SK-N-SH (cell line): ENCODE data around the gene FCER1G. TPM values are rescaled to one million over a fixed set of nuclear protein-coding genes. Genes with fewer than 3 reads are reported as not detected.

Source experiments
- CTCF ChIA-PET: fragments of 300-600, 350-600 bp; formaldehyde crosslinking; extraction: SDS; loops from one replicate; lab custom pipeline; 2021; lab: Yijun Ruan, JAX
- POLR2A ChIA-PET: fragments of 350-600 bp; sonication (Branson Sonifier 250); formaldehyde crosslinking; extraction: SDS; loops from one replicate; lab custom pipeline; 2020; ENCODE audit warnings: antibody characterized with exemption, inconsistent platforms; lab: Yijun Ruan, JAX
- DNase-seq: peaks from one replicate; pipeline ENCODE4 v3.0.0; 2012
- H2AFZ ChIP-seq: fragments of 200-600 bp; sonication (generic); 2 replicates; pipeline ENCODE4 v1.8.1; 2016; ENCODE audit warnings: antibody characterized with exemption, mild to moderate bottlenecking, low read depth
- H3F3A ChIP-seq: fragments of 200-600 bp; sonication (generic); replicated peaks from 2 replicates; pipeline ENCODE3; 2016; ENCODE audit warnings: antibody characterized with exemption, mild to moderate bottlenecking; ENCODE audit not compliant: insufficient read depth
- H3K27ac ChIP-seq, 2 experiments: fragments of 200-500 bp in 1 of 2; fragments of 200-600 bp in 1 of 2; sonication (Bioruptor generic) in 1 of 2; sonication (generic), shearing (Covaris generic) in 1 of 2; 2 replicates each; pipeline versions ENCODE4 v1.5.1 to v1.6.1; 2014 to 2016; ENCODE audit warnings: low read depth in 2 of 2, inconsistent platforms in 1 of 2, low read length in 1 of 2, mild to moderate bottlenecking in 1 of 2, mixed read lengths in 1 of 2
- H3K27me3 ChIP-seq: fragments of 200-600 bp; sonication (generic), shearing (Covaris generic); 2 replicates; pipeline ENCODE4 v1.6.1; 2016; ENCODE audit warnings: mixed run types; ENCODE audit not compliant: insufficient read depth
- H3K36me3 ChIP-seq, 2 experiments: fragments of 200-500 bp in 1 of 2; fragments of 200-600 bp in 1 of 2; sonication (Bioruptor generic) in 1 of 2; sonication (generic) in 1 of 2; replicated peaks in 1 of 2; 2 replicates each; pipeline versions ENCODE3 to v1.5.1; 2014 to 2016; ENCODE audit warnings: low read length in 1 of 2, mild to moderate bottlenecking in 1 of 2; ENCODE audit not compliant: insufficient read depth in 2 of 2, control insufficient read depth in 1 of 2
- H3K4me1 ChIP-seq, 2 experiments: fragments of 200-500 bp in 1 of 2; fragments of 200-600 bp in 1 of 2; sonication (Bioruptor generic) in 1 of 2; sonication (generic), shearing (Covaris generic) in 1 of 2; 2 replicates each; pipeline versions ENCODE4 v1.5.1 to v1.6.1; 2014 to 2016; ENCODE audit warnings: low read depth in 1 of 2, low read length in 1 of 2, mixed run types in 1 of 2; ENCODE audit not compliant: insufficient read depth in 2 of 2, control insufficient read depth in 1 of 2
- H3K4me2 ChIP-seq: fragments of 200-600 bp; sonication (generic), shearing (Covaris generic); 2 replicates; pipeline ENCODE4 v1.6.1; 2017; ENCODE audit warnings: mixed run types
- H3K4me3 ChIP-seq, 2 experiments: fragments of 200-500 bp in 1 of 2; fragments of 200-600 bp in 1 of 2; sonication (Bioruptor generic) in 1 of 2; sonication (generic), shearing (Covaris generic) in 1 of 2; 2 replicates each; pipeline versions ENCODE4 v1.5.1 to v1.8.1; 2014 to 2016; ENCODE audit warnings: low read depth in 2 of 2, inconsistent platforms in 1 of 2, low read length in 1 of 2, mild to moderate bottlenecking in 1 of 2, mixed read lengths in 1 of 2, moderate library complexity in 1 of 2
- H3K79me2 ChIP-seq: fragments of 200-600 bp; sonication (generic); 2 replicates; pipeline ENCODE4 v1.8.1; 2017; ENCODE audit warnings: mild to moderate bottlenecking; ENCODE audit not compliant: insufficient read depth
- H3K9ac ChIP-seq: fragments of 200-600 bp; sonication (generic); 2 replicates; pipeline ENCODE4 v1.6.1; 2017; ENCODE audit warnings: mixed run types
- H3K9me2 ChIP-seq: fragments of 200-600 bp; sonication (generic); 2 replicates; pipeline ENCODE4 v1.6.1; 2017; ENCODE audit warnings: mixed run types
- H3K9me3 ChIP-seq: fragments of 200-600 bp; sonication (generic); 2 replicates; pipeline ENCODE4 v1.6.1; 2017; ENCODE audit warnings: mixed run types, mild to moderate bottlenecking, moderate library complexity
- H4K20me1 ChIP-seq: fragments of 200-600 bp; sonication (generic); 2 replicates; pipeline ENCODE4 v1.6.1; 2017; ENCODE audit warnings: mild to moderate bottlenecking, mixed run types; ENCODE audit not compliant: insufficient read depth
- CHD2 ChIP-seq: fragments of 150-350 bp; IDR thresholded peaks from 2 replicates; pipeline ENCODE4 v1.6.1; 2018; ENCODE audit warnings: low read length; ENCODE audit not compliant: partially characterized antibody
- ELF1 ChIP-seq: IDR thresholded peaks from 2 replicates; pipeline ENCODE4 v1.4.0; 2012
- FOXM1 ChIP-seq: IDR thresholded peaks from 2 replicates; pipeline ENCODE4 v1.4.0; 2012; ENCODE audit warnings: low read depth, mild to moderate bottlenecking
- GABPA ChIP-seq: IDR thresholded peaks from 2 replicates; pipeline ENCODE4 v1.4.0; 2012; ENCODE audit warnings: low read depth, mild to moderate bottlenecking
- JUND ChIP-seq: IDR thresholded peaks from 2 replicates; pipeline ENCODE4 v1.4.0; 2012
- MXI1 ChIP-seq: IDR thresholded peaks from 2 replicates; pipeline ENCODE4 v1.6.1; 2012; ENCODE audit warnings: mild to moderate bottlenecking, low read depth, low read length, improper control_type of control experiment
- NRF1 ChIP-seq: IDR thresholded peaks from 2 replicates; pipeline ENCODE4 v1.6.1; 2012; ENCODE audit warnings: low read depth, mild to moderate bottlenecking, low read length
- RAD21 ChIP-seq: IDR thresholded peaks from 2 replicates; pipeline ENCODE4 v1.6.1; 2012; ENCODE audit warnings: mild to moderate bottlenecking, low read length
- RFX5 ChIP-seq: IDR thresholded peaks from 2 replicates; pipeline ENCODE4 v1.6.1; 2012; ENCODE audit warnings: mild to moderate bottlenecking, improper control_type of control experiment, low read length
- SIN3A ChIP-seq: IDR thresholded peaks from 2 replicates; pipeline ENCODE4 v1.6.1; 2012; ENCODE audit warnings: low read depth, mild to moderate bottlenecking, low read length, moderate library complexity, borderline replicate concordance
- SMC3 ChIP-seq: IDR thresholded peaks from 2 replicates; pipeline ENCODE4 v1.6.1; 2012; ENCODE audit warnings: low read depth, low read length, improper control_type of control experiment
- TAF1 ChIP-seq: IDR thresholded peaks from 2 replicates; pipeline ENCODE4 v1.6.1; 2012; ENCODE audit warnings: low read depth, mild to moderate bottlenecking, low read length, moderate library complexity, borderline replicate concordance
- YY1 ChIP-seq: IDR thresholded peaks from 2 replicates; pipeline ENCODE4 v1.4.0; 2012; ENCODE audit warnings: low read depth, mild to moderate bottlenecking
- WGBS: methylation state at CpG from one replicate; pipeline ENCODE4 v1.1.6; 2017; ENCODE audit warnings: low lambda C conversion rate; 5-methylcytosine and 5-hydroxymethylcytosine counted together
- polyA plus RNA-seq, 3 experiments: library from polyadenylated mRNA; depleted of rRNA; stranded (reverse); fragments of >200 nt; gene quantifications; 2 replicates each; pipeline ENCODE4 v1.2.3, GENCODE V29; 2012
- TF ChIP-seq, protein P1 (sequence below): fragments of 200-600 bp; sonication (generic); IDR thresholded peaks from 2 replicates; pipeline ENCODE4 v1.6.1; 2017; ENCODE audit warnings: antibody characterized with exemption, mild to moderate bottlenecking, moderate library complexity
- TF ChIP-seq, protein P2 (sequence below): fragments of 150-350 bp; IDR thresholded peaks from 2 replicates; pipeline ENCODE4 v1.6.1; 2017; ENCODE audit warnings: antibody characterized with exemption, low read length, low read depth, borderline replicate concordance
- TF ChIP-seq, protein P3 (sequence below): fragments of 150-350 bp; IDR thresholded peaks from 2 replicates; pipeline ENCODE4 v1.6.1; 2016; ENCODE audit warnings: mild to moderate bottlenecking, low read depth, low read length
- TF ChIP-seq, protein P4 (sequence below): IDR thresholded peaks from 2 replicates; pipeline ENCODE4 v1.6.1; 2012; ENCODE audit warnings: mild to moderate bottlenecking, low read depth, low read length, moderate library complexity
- TF ChIP-seq, protein P5 (sequence below): IDR thresholded peaks from 2 replicates; pipeline ENCODE4 v1.4.0; 2012; ENCODE audit warnings: low read depth, borderline replicate concordance
- TF ChIP-seq, protein P6 (sequence below): IDR thresholded peaks from 2 replicates; pipeline ENCODE4; 2012

Gene FCER1G
- polyA plus RNA-seq, 1 of the 3 experiments (the other 2 are of a cell fraction): 0.61 TPM

DNA sequence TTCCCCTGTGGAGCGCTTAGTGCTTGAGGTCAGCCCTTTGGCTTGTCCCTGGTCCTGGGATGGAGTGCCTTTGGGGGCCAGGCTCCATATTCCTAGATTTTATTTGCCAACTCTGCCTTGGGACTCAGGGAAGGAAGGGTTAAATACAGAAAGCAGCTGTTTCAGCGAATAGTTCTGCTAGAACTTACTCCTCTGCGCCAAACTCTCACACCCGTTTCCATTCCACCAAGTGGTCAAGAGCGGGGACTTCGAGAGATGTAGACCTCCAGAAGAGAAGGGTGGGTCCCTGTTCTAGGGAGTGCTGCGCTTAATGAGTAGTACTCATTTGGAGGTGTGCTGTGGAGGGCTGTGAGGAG is 10.1 kb downstream of the FCER1G start (continued):
- TF ChIP-seq YY1 (no peak), RFX5 (no peak), SIN3A (no peak), ELF1 (no peak), GABPA (no peak)
- TF ChIP-seq, protein P1, sequence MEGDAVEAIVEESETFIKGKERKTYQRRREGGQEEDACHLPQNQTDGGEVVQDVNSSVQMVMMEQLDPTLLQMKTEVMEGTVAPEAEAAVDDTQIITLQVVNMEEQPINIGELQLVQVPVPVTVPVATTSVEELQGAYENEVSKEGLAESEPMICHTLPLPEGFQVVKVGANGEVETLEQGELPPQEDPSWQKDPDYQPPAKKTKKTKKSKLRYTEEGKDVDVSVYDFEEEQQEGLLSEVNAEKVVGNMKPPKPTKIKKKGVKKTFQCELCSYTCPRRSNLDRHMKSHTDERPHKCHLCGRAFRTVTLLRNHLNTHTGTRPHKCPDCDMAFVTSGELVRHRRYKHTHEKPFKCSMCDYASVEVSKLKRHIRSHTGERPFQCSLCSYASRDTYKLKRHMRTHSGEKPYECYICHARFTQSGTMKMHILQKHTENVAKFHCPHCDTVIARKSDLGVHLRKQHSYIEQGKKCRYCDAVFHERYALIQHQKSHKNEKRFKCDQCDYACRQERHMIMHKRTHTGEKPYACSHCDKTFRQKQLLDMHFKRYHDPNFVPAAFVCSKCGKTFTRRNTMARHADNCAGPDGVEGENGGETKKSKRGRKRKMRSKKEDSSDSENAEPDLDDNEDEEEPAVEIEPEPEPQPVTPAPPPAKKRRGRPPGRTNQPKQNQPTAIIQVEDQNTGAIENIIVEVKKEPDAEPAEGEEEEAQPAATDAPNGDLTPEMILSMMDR: no peak
- TF ChIP-seq, protein P2, sequence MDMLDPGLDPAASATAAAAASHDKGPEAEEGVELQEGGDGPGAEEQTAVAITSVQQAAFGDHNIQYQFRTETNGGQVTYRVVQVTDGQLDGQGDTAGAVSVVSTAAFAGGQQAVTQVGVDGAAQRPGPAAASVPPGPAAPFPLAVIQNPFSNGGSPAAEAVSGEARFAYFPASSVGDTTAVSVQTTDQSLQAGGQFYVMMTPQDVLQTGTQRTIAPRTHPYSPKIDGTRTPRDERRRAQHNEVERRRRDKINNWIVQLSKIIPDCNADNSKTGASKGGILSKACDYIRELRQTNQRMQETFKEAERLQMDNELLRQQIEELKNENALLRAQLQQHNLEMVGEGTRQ: no peak

DNA sequence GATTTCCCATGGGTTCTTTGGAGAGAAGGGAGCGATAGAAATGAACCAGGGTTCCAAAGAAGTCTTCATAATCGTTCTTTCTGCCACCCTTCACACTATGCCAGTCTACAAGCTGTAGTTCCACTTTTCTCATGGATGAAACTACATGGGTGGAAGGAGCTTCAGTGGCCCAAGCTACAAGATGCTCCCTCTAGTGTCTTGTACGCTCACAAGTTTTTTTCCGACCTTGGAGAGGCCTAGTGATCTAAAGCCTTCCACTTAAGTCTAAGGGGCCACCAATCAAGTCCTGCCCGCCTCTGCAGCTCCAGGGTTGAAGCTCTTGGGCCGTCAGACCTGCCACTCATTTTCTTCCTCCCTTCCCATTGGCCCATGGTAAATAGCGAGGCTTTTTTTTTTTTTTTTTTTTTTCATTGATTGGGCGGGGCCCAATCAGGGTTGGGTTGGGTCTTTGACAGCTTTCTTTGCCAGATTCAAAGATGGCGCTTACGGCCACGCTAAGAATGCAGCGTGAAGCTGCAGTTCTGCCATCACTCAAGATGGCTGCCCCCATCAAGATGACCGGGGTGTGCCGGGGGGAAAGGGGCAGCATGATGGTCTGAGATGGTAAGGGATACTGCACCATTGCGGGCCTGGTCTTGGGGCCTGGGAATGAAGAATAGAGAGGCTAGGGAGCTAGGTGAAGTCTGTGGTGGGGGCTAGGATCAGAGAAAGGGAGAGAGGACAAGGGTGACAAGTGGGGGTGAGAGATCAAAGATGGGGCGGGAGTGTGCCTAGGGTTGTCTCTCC is 10.6 kb downstream of the FCER1G start, which contains the start of gene TOMM40L:
TOMM40L (plus strand) TSS at position 527 of the 786 bp plus-strand sequence. CDS start 430 bp downstream, outside the sequence.
- Histone ChIP-seq H3K4me3 (peak within 1 kb of the TSS; percentile 69 to 74), H3K36me3 (peaks cover 0 to 20% of the 10 kb centered on the region in 2 experiments), H3K9ac (peak within 1 kb of the TSS; percentile 68), H4K20me1 (no peaks in the 10 kb centered on the region), H3F3A (peaks cover 14% of the 10 kb centered on the region), H3K79me2 (no peaks in the 10 kb centered on the region), H3K9me3 (no peaks in the 10 kb centered on the region), H3K4me1 (peaks cover 8 to 21% of the 10 kb centered on the region in 2 experiments; a peak in 3 of 4 replicates), H3K4me2 (peak within 1 kb of the TSS; percentile 79), H3K27me3 (no peaks in the 10 kb centered on the region), H3K27ac (peak within 1 kb of the TSS in 1 of 2 experiments; percentile 67; a peak in 3 of 4 replicates), H2AFZ (peak within 1 kb of the TSS; percentile 80), H3K9me2 (no peaks in the 10 kb centered on the region)
- DNase-seq: peak; percentile 88
- 7% methylated on average over 16 of the region's 16 CpGs for WGBS
- CTCF ChIA-PET: interaction anchor here (0.6 to 6.2 kb wide), 23 partner anchors 9 to 164 kb away, joined by 3 to 78 read pairs (median 10); partner anchors contain the start of genes ADAMTS4, B4GALT3, FCER1G and NDUFS2
- POLR2A ChIA-PET: interaction anchor here (0.5 to 2.2 kb wide), 8 partner anchors 23 to 497 kb away, joined by 3 to 19 read pairs (median 4); partner anchors contain the start of genes ADAMTS4, NDUFS2 and SDHC
- TF ChIP-seq, protein P3, sequence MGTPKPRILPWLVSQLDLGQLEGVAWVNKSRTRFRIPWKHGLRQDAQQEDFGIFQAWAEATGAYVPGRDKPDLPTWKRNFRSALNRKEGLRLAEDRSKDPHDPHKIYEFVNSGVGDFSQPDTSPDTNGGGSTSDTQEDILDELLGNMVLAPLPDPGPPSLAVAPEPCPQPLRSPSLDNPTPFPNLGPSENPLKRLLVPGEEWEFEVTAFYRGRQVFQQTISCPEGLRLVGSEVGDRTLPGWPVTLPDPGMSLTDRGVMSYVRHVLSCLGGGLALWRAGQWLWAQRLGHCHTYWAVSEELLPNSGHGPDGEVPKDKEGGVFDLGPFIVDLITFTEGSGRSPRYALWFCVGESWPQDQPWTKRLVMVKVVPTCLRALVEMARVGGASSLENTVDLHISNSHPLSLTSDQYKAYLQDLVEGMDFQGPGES: peak; percentile 82
- TF ChIP-seq YY1 (peak; percentile 100), TAF1 (peak; percentile 69), CHD2 (peak; percentile 61), FOXM1 (no peak), RAD21 (peak; percentile 50), RFX5 (peak; percentile 82), NRF1 (no peak), MXI1 (peak; percentile 96), JUND (no peak), SMC3 (peak; percentile 68)
- TF ChIP-seq, protein P4, sequence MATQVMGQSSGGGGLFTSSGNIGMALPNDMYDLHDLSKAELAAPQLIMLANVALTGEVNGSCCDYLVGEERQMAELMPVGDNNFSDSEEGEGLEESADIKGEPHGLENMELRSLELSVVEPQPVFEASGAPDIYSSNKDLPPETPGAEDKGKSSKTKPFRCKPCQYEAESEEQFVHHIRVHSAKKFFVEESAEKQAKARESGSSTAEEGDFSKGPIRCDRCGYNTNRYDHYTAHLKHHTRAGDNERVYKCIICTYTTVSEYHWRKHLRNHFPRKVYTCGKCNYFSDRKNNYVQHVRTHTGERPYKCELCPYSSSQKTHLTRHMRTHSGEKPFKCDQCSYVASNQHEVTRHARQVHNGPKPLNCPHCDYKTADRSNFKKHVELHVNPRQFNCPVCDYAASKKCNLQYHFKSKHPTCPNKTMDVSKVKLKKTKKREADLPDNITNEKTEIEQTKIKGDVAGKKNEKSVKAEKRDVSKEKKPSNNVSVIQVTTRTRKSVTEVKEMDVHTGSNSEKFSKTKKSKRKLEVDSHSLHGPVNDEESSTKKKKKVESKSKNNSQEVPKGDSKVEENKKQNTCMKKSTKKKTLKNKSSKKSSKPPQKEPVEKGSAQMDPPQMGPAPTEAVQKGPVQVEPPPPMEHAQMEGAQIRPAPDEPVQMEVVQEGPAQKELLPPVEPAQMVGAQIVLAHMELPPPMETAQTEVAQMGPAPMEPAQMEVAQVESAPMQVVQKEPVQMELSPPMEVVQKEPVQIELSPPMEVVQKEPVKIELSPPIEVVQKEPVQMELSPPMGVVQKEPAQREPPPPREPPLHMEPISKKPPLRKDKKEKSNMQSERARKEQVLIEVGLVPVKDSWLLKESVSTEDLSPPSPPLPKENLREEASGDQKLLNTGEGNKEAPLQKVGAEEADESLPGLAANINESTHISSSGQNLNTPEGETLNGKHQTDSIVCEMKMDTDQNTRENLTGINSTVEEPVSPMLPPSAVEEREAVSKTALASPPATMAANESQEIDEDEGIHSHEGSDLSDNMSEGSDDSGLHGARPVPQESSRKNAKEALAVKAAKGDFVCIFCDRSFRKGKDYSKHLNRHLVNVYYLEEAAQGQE: no peak
- TF ChIP-seq, protein P5, sequence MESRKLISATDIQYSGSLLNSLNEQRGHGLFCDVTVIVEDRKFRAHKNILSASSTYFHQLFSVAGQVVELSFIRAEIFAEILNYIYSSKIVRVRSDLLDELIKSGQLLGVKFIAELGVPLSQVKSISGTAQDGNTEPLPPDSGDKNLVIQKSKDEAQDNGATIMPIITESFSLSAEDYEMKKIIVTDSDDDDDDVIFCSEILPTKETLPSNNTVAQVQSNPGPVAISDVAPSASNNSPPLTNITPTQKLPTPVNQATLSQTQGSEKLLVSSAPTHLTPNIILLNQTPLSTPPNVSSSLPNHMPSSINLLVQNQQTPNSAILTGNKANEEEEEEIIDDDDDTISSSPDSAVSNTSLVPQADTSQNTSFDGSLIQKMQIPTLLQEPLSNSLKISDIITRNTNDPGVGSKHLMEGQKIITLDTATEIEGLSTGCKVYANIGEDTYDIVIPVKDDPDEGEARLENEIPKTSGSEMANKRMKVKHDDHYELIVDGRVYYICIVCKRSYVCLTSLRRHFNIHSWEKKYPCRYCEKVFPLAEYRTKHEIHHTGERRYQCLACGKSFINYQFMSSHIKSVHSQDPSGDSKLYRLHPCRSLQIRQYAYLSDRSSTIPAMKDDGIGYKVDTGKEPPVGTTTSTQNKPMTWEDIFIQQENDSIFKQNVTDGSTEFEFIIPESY: no peak
- TF ChIP-seq, protein P6, sequence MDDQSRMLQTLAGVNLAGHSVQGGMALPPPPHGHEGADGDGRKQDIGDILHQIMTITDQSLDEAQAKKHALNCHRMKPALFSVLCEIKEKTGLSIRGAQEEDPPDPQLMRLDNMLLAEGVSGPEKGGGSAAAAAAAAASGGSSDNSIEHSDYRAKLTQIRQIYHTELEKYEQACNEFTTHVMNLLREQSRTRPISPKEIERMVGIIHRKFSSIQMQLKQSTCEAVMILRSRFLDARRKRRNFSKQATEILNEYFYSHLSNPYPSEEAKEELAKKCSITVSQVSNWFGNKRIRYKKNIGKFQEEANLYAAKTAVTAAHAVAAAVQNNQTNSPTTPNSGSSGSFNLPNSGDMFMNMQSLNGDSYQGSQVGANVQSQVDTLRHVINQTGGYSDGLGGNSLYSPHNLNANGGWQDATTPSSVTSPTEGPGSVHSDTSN: peak; percentile 99
